H1 (cell line): Measurements from ENCODE around the gene FAM111A. TPM values are rescaled to one million over a fixed set of nuclear protein-coding genes. Genes with fewer than 3 reads are reported as not detected.

Source experiments
- CTCF ChIA-PET: fragments of 300-600 bp; sonication (Branson Sonifier 250); formaldehyde crosslinking; loops from one replicate; lab custom pipeline; 2021; ENCODE audit not compliant: partially characterized antibody; lab: Charles Lee
- POLR2A ChIA-PET: fragments of 300-600 bp; sonication (Branson Sonifier 250); formaldehyde crosslinking; loops from one replicate; lab custom pipeline; 2021; ENCODE audit warnings: inconsistent platforms; ENCODE audit not compliant: partially characterized antibody; lab: Charles Lee
- DNase-seq, 2 experiments: peaks; one replicate each; pipeline versions ENCODE4 v3.0.0 to v3.0.0-alpha.2; 2010 to 2022; ENCODE audit warnings: low spot score in 2 of 2, low read depth in 1 of 2, mixed read lengths in 1 of 2
- FAIRE-seq: peaks from 2 replicates; lab custom pipeline; 2011; peaks lifted over from hg19 to GRCh38; lab: Jason Lieb, UNC
- H2AFZ ChIP-seq: 2 replicates; pipeline ENCODE4 v1.8.1; 2012; ENCODE audit warnings: low read length, inconsistent platforms
- H2AK5ac ChIP-seq: 2 replicates; pipeline ENCODE4 v1.6.1; 2013; ENCODE audit warnings: low read depth, low read length
- H2BK120ac ChIP-seq: replicated peaks from 2 replicates; pipeline ENCODE3; 2013; ENCODE audit warnings: low read depth, low read length, inconsistent platforms
- H2BK12ac ChIP-seq: 2 replicates; pipeline ENCODE4 v1.6.1; 2013; ENCODE audit warnings: low read depth, low read length
- H2BK15ac ChIP-seq: 2 replicates; pipeline ENCODE4 v1.6.1; 2013; ENCODE audit warnings: low read length
- H2BK20ac ChIP-seq: 2 replicates; pipeline ENCODE4 v1.6.1; 2013; ENCODE audit warnings: low read length
- H2BK5ac ChIP-seq: 2 replicates; pipeline ENCODE4 v1.6.1; 2013; ENCODE audit warnings: low read depth, low read length
- H3K14ac ChIP-seq: 2 replicates; pipeline ENCODE4 v1.6.1; 2013; ENCODE audit warnings: inconsistent platforms; ENCODE audit not compliant: insufficient read length
- H3K18ac ChIP-seq: 2 replicates; pipeline ENCODE4 v1.6.1; 2013; ENCODE audit warnings: low read length; ENCODE audit errors: extremely low read depth
- H3K23ac ChIP-seq: 2 replicates; pipeline ENCODE4 v1.6.1; 2013; ENCODE audit warnings: inconsistent platforms; ENCODE audit not compliant: insufficient read length
- H3K23me2 ChIP-seq: 2 replicates; pipeline ENCODE4 v1.6.1; 2013; ENCODE audit warnings: low read depth, low read length
- H3K27ac ChIP-seq: 2 replicates; pipeline ENCODE4 v1.6.1; 2011; ENCODE audit warnings: low read depth, low read length, inconsistent platforms
- H3K27me3 ChIP-seq, 4 experiments: replicated peaks in 1 of 4; 1 replicate in 1 of 4; 2 replicates in 3 of 4; pipeline versions ENCODE4 v1.6.1 to v1.8.1; 2011 to 2013; ENCODE audit warnings: low read length in 3 of 4, mild to moderate bottlenecking in 3 of 4, inconsistent platforms in 2 of 4, mixed read lengths in 2 of 4, moderate library complexity in 1 of 4; ENCODE audit not compliant: control insufficient read depth in 3 of 4, insufficient read depth in 3 of 4; ENCODE audit errors: extremely low read depth in 1 of 4
- H3K36me3 ChIP-seq, 4 experiments: 2 replicates each; pipeline versions ENCODE4 v1.6.1 to v1.8.1; 2011 to 2013; ENCODE audit warnings: mild to moderate bottlenecking in 4 of 4, low read length in 3 of 4, moderate library complexity in 2 of 4, control low read depth in 1 of 4, inconsistent platforms in 1 of 4; ENCODE audit not compliant: insufficient read depth in 4 of 4, control insufficient read depth in 2 of 4
- H3K4ac ChIP-seq: replicated peaks from 2 replicates; pipeline ENCODE3; 2013; ENCODE audit warnings: low read length, low read depth, mixed read lengths, inconsistent platforms; ENCODE audit not compliant: insufficient read length
- H3K4me1 ChIP-seq, 4 experiments: replicated peaks in 1 of 4; 1 replicate in 1 of 4; 2 replicates in 3 of 4; pipeline versions ENCODE4 v1.6.1 to v1.8.1; 2011 to 2013; ENCODE audit warnings: low read length in 3 of 4, inconsistent platforms in 2 of 4, mixed read lengths in 1 of 4; ENCODE audit not compliant: insufficient read depth in 4 of 4, control insufficient read depth in 3 of 4
- H3K4me2 ChIP-seq, 2 experiments: 2 replicates each; pipeline versions ENCODE4 v1.6.1 to v1.8.1; 2011 to 2013; ENCODE audit warnings: low read depth in 2 of 2, low read length in 2 of 2, control low read depth in 1 of 2, inconsistent platforms in 1 of 2, mild to moderate bottlenecking in 1 of 2; ENCODE audit not compliant: insufficient read depth in 1 of 2
- H3K4me3 ChIP-seq, 4 experiments: fragments of 200-600, 300-600 bp in 1 of 4; sonication (generic), shearing (Covaris generic), sonication (Bioruptor Twin) in 1 of 4; 2 replicates each; pipeline versions ENCODE4 v1.5.1 to v1.8.1; 2011 to 2016; ENCODE audit warnings: low read length in 4 of 4, low read depth in 3 of 4, control low read depth in 2 of 4, inconsistent platforms in 2 of 4, mild to moderate bottlenecking in 2 of 4, mixed read lengths in 1 of 4, moderate library complexity in 1 of 4; ENCODE audit not compliant: insufficient read depth in 2 of 4; ENCODE audit errors: extremely low read depth in 1 of 4
- H3K56ac ChIP-seq: replicated peaks from 2 replicates; pipeline ENCODE3; 2013; ENCODE audit warnings: low read depth, mild to moderate bottlenecking, mixed read lengths, low read length, inconsistent platforms; ENCODE audit not compliant: insufficient read length
- H3K79me1 ChIP-seq: 2 replicates; pipeline ENCODE4 v1.6.1; 2013; ENCODE audit warnings: low read depth, low read length, control low read depth
- H3K79me2 ChIP-seq, 2 experiments: 2 replicates each; pipeline versions ENCODE4 v1.6.1 to v1.8.1; 2012 to 2013; ENCODE audit warnings: low read length in 2 of 2, mild to moderate bottlenecking in 2 of 2, inconsistent platforms in 1 of 2; ENCODE audit not compliant: insufficient read depth in 2 of 2, control insufficient read depth in 1 of 2
- H3K9ac ChIP-seq, 4 experiments: replicated peaks in 1 of 4; 1 replicate in 1 of 4; 2 replicates in 3 of 4; pipeline versions ENCODE4 v1.6.1 to v1.8.1; 2011 to 2013; ENCODE audit warnings: low read depth in 3 of 4, low read length in 3 of 4, control low read depth in 2 of 4, mild to moderate bottlenecking in 2 of 4, moderate library complexity in 2 of 4, inconsistent platforms in 1 of 4; ENCODE audit errors: extremely low read depth in 1 of 4
- H3K9me3 ChIP-seq, 2 experiments: 2 replicates each; pipeline versions ENCODE4 v1.6.1 to v1.8.1; 2012 to 2013; ENCODE audit warnings: mild to moderate bottlenecking in 2 of 2, moderate library complexity in 2 of 2, control low read depth in 1 of 2, inconsistent platforms in 1 of 2, low read depth in 1 of 2, low read length in 1 of 2, mixed read lengths in 1 of 2; ENCODE audit not compliant: insufficient read depth in 2 of 2
- H4K20me1 ChIP-seq, 2 experiments: replicated peaks in 1 of 2; 2 replicates each; pipeline versions ENCODE3 to v1.8.1; 2011 to 2013; ENCODE audit warnings: inconsistent platforms in 2 of 2, low read length in 2 of 2, mild to moderate bottlenecking in 1 of 2; ENCODE audit not compliant: insufficient read depth in 2 of 2, control insufficient read depth in 1 of 2
- H4K5ac ChIP-seq: 2 replicates; pipeline ENCODE4 v1.6.1; 2013; ENCODE audit warnings: low read length, low read depth, mixed read lengths, inconsistent platforms; ENCODE audit not compliant: insufficient read length
- H4K8ac ChIP-seq: 2 replicates; pipeline ENCODE4 v1.8.0; 2013; ENCODE audit warnings: mild to moderate bottlenecking, moderate library complexity, low read length, inconsistent platforms; ENCODE audit not compliant: insufficient read depth; ENCODE audit errors: extremely low read depth
- H4K91ac ChIP-seq: replicated peaks from 2 replicates; pipeline ENCODE3; 2013; ENCODE audit warnings: low read length, mixed read lengths, inconsistent platforms; ENCODE audit not compliant: insufficient read length
- ASH2L ChIP-seq: fragments of 200-600, 300-600 bp; sonication (generic); IDR thresholded peaks from one replicate; pipeline ENCODE4 v1.7.1; 2017; ENCODE audit warnings: low read length
- BCL11A ChIP-seq, 2 experiments: IDR thresholded peaks; one replicate each; pipeline ENCODE4 v1.6.1; 2011; ENCODE audit warnings: low read depth in 2 of 2, low read length in 2 of 2, mild to moderate bottlenecking in 2 of 2
- EGR1 ChIP-seq: IDR thresholded peaks from 2 replicates; pipeline ENCODE4 v1.6.1; 2011; ENCODE audit warnings: low read depth, low read length, borderline replicate concordance
- JUND ChIP-seq: IDR thresholded peaks from 2 replicates; pipeline ENCODE4 v1.6.1; 2011; ENCODE audit warnings: mild to moderate bottlenecking, improper control_type of control experiment, low read length
- RFX5 ChIP-seq: IDR thresholded peaks from 2 replicates; pipeline ENCODE4 v1.6.1; 2011; ENCODE audit warnings: low read depth, low read length, improper control_type of control experiment, borderline replicate concordance
- SP1 ChIP-seq: IDR thresholded peaks from 2 replicates; pipeline ENCODE4 v1.6.1; 2011; ENCODE audit warnings: low read depth, low read length
- SP4 ChIP-seq: IDR thresholded peaks from 2 replicates; pipeline ENCODE4 v1.6.1; 2012; ENCODE audit warnings: low read length, inconsistent platforms
- SRF ChIP-seq: IDR thresholded peaks from 2 replicates; pipeline ENCODE4 v1.6.1; 2011; ENCODE audit warnings: mild to moderate bottlenecking, low read depth, low read length, moderate library complexity
- TEAD4 ChIP-seq: IDR thresholded peaks from 2 replicates; pipeline ENCODE4 v1.6.1; 2012; ENCODE audit warnings: low read depth, low read length, inconsistent platforms, mixed read lengths
- ZNF274 ChIP-seq: IDR thresholded peaks from 2 replicates; pipeline ENCODE4 v1.7.0; 2012; ENCODE audit warnings: low read length, borderline replicate concordance; ENCODE audit errors: extremely low read depth
- WGBS, 2 experiments: shearing (Covaris generic) in 1 of 2; methylation state at CpG; one replicate each; pipeline versions ENCODE4 v1.1.6 to v1.1.7; 2013 to 2015; ENCODE audit warnings: low lambda C conversion rate in 2 of 2, mixed read lengths in 2 of 2, inconsistent platforms in 1 of 2, low coverage in 1 of 2, missing lambda C conversion rate in 1 of 2; ENCODE audit not compliant: insufficient replicate concordance in 2 of 2, insufficient coverage in 1 of 2, insufficient read length in 1 of 2; ENCODE audit errors: extremely low coverage in 1 of 2, missing lambda C conversion rate in 1 of 2; 5-methylcytosine and 5-hydroxymethylcytosine counted together
- polyA plus RNA-seq, 7 experiments: library from polyadenylated mRNA; depleted of rRNA in 3 of 7; stranded (reverse) in 5 of 7; unstranded in 2 of 7; fragments of >200 nt in 5 of 7; fragments of 200-250 nt in 2 of 7; gene quantifications; 1 replicate in 5 of 7; 2 replicates in 1 of 7; 4 replicates in 1 of 7; pipeline versions ENCODE4 v1.2.1 to v1.2.3, GENCODE V29; 2011 to 2013; ENCODE audit warnings: missing spikeins in 2 of 7, mixed read lengths in 2 of 7
- total RNA-seq: library from RNA; stranded (reverse); fragmentation: NEBNext Ultra II Directional; extraction: Animal tissue kit (Norgen Biotek cat#: 25700); gene quantifications from 2 replicates; pipeline ENCODE4 v1.2.1, GENCODE V29; 2021
- TF ChIP-seq, protein P1 (sequence below): IDR thresholded peaks from 2 replicates; pipeline ENCODE4 v1.6.1; 2011; ENCODE audit warnings: low read depth, mild to moderate bottlenecking, low read length; ENCODE audit not compliant: insufficient read depth
- TF ChIP-seq, protein P2 (sequence below), 3 experiments: IDR thresholded peaks; 1 replicate in 2 of 3; 2 replicates in 1 of 3; pipeline versions ENCODE4 v1.5.1 to v1.6.1; 2011; ENCODE audit warnings: low read length in 3 of 3, mild to moderate bottlenecking in 3 of 3, inconsistent platforms in 2 of 3, low read depth in 1 of 3, moderate library complexity in 1 of 3; ENCODE audit not compliant: insufficient read depth in 1 of 3; ENCODE audit errors: control extremely low read depth in 1 of 3

Gene FAM111A
- total and polyA plus RNA-seq, 2 of the 8 experiments (the other 6 are each of a cell fraction or from before 2014, with no cell fraction given): 10.2 to 29.9 TPM

DNA sequence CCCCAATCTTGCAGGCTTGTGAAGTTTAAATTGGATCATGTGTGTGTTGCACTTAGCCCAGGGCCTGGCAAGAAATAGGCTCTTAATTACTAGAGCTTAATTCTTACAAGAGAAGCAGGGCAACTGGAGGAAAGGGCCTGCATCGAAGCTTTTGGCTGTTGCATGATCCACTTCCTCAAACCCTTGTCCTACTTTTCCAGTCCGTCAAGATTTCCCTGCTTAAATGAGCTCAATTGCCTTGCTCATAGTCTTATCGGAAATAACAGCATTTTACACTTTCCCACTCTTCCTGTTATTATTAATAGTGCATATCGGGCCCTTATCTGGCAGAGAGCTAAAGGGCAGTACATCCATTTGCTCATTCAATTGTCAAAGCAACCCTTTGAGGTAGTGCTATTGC lies 47.3 kb downstream of the FAM111A start:
- Histone ChIP-seq H2BK5ac (no peak overlapping the region), H4K5ac (no peak overlapping the region), H4K8ac (no peak overlapping the region), H2AFZ (no peak overlapping the region), H2BK120ac (no peak overlapping the region), H2BK15ac (no peak overlapping the region), H3K23me2 (no peaks in the 10 kb centered on the region), H2BK12ac (no peak overlapping the region), H3K79me2 (0 out of 4 replicates have a peak, but pooled peaks cover 0 to 8% of the 10 kb centered on the region in 2 experiments), H4K91ac (no peak overlapping the region), H3K27me3 (no peaks in the 10 kb centered on the region), H3K4me1 (peaks cover 0 to 4% (median 0%) of the 10 kb centered on the region in 4 experiments; a peak in 1 of 7 replicates), H3K4me2 (no peak overlapping the region), H4K20me1 (peaks cover 2% of the 10 kb centered on the region in 2 experiments), H3K14ac (no peak overlapping the region), H3K4ac (no peak overlapping the region), H3K9ac (no peak overlapping the region), H2AK5ac (no peak overlapping the region), H3K56ac (no peak overlapping the region), H3K9me3 (no peaks in the 10 kb centered on the region; a peak in 1 of 4 replicates), H3K27ac (no peak overlapping the region), H3K18ac (no peak overlapping the region), H2BK20ac (no peak overlapping the region), H3K4me3 (no peak overlapping the region), H3K23ac (no peak overlapping the region), H3K36me3 (peaks cover 4 to 42% (median 31%) of the 10 kb centered on the region in 4 experiments; a peak in 7 of 8 replicates), H3K79me1 (peaks cover 2% of the 10 kb centered on the region; the same call in 1 of the 2 replicates)
- ChIA-PET POLR2A (no interaction called here), CTCF (interaction anchor here (0.6 to 5.1 kb wide), 7 partner anchors 11 to 82 kb away, joined by 3 to 19 read pairs (median 3); partner anchors contain the start of gene DTX4)
- DNase-seq (no peak), FAIRE-seq (no peak)
- WGBS, 2 experiments: 92% methylated on average over 4 of the region's 4 CpGs; no CpG with 5 or more reads in 1 of the 2 experiments
- TF ChIP-seq SP1: no peak
- no peak for TF ChIP-seq ZNF274
- TF ChIP-seq, protein P1, sequence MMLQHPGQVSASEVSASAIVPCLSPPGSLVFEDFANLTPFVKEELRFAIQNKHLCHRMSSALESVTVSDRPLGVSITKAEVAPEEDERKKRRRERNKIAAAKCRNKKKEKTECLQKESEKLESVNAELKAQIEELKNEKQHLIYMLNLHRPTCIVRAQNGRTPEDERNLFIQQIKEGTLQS: no peak
- TF ChIP-seq SRF: no peak
- TF ChIP-seq, protein P2, sequence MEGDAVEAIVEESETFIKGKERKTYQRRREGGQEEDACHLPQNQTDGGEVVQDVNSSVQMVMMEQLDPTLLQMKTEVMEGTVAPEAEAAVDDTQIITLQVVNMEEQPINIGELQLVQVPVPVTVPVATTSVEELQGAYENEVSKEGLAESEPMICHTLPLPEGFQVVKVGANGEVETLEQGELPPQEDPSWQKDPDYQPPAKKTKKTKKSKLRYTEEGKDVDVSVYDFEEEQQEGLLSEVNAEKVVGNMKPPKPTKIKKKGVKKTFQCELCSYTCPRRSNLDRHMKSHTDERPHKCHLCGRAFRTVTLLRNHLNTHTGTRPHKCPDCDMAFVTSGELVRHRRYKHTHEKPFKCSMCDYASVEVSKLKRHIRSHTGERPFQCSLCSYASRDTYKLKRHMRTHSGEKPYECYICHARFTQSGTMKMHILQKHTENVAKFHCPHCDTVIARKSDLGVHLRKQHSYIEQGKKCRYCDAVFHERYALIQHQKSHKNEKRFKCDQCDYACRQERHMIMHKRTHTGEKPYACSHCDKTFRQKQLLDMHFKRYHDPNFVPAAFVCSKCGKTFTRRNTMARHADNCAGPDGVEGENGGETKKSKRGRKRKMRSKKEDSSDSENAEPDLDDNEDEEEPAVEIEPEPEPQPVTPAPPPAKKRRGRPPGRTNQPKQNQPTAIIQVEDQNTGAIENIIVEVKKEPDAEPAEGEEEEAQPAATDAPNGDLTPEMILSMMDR (IDR thresholded peaks at IDR 0.05; ENCODE audit: control extremely low read depth in 1 of 3, insufficient read depth in 1 of 3, low read depth in 1 of 3, low read length in 3 of 3): no peak
- no peak for TF ChIP-seq RFX5
- TF ChIP-seq ASH2L: no peak
- TF ChIP-seq TEAD4: no peak
- TF ChIP-seq SP4: no peak
- no peak for TF ChIP-seq EGR1
- TF ChIP-seq BCL11A (IDR thresholded peaks at IDR 0.05; ENCODE audit: low read depth in 2 of 2, low read length in 2 of 2): no peak
- no peak for TF ChIP-seq JUND
